NK-92 (cell line): ENCODE measurements around the gene LCNL1.
A peak's percentile ranks its signal among the peaks of the same experiment; 100 is the strongest.

ENCODE experiments used
- DNase-seq: peaks from one replicate; lab custom pipeline; 2025; ENCODE audit not compliant: unreplicated experiment; lab: John Stamatoyannopoulos, UW

The LCNL1 gene

GRCh38 chr9:136982232-136983051 is at the start of gene LCNL1:
Gene LCNL1 (plus strand): TSS chr9:136982993. CDS start chr9:136983587, 594 bp downstream.
- no peak for DNase-seq

GRCh38 chr9:136934277-136934676 is 48.5 kb upstream of the LCNL1 start:
- no peak for DNase-seq

- no peak for DNase-seq
Measured at GRCh38 chr9:136935651-136936050, 47.1 kb upstream of the LCNL1 start.

- no peak for DNase-seq
Measured at GRCh38 chr9:136936645-136937170, 46.1 kb upstream of the LCNL1 start.

- no peak for DNase-seq
Measured at GRCh38 chr9:136937186-136938001, 45.4 kb upstream of the LCNL1 start.

- no peak for DNase-seq
Measured at GRCh38 chr9:136939431-136939995, 43.3 kb upstream of the LCNL1 start.

- DNase-seq = no peak
Measured at GRCh38 chr9:136939996-136940525, 42.7 kb upstream of the LCNL1 start.

GRCh38 chr9:136940526-136941230 is 42.1 kb upstream of the LCNL1 start:
- DNase-seq = no peak

- DNase-seq = no peak
Measured at GRCh38 chr9:136941231-136942111, 41.3 kb upstream of the LCNL1 start.

- DNase-seq = no peak
Measured at GRCh38 chr9:136942112-136942880, 40.5 kb upstream of the LCNL1 start.

GRCh38 chr9:136942881-136943230 is 39.9 kb upstream of the LCNL1 start:
- no peak for DNase-seq

GRCh38 chr9:136943291-136944211 is 39.2 kb upstream of the LCNL1 start:
- DNase-seq = no peak

GRCh38 chr9:136944212-136944518 is 38.6 kb upstream of the LCNL1 start:
- no peak for DNase-seq

- peak; percentile 62 for DNase-seq
Measured at GRCh38 chr9:136944519-136945332, 38.1 kb upstream of the LCNL1 start, which contains the start of the genes C8G and FBXW5. Gene C8G (plus strand): TSS chr9:136945243. CDS start chr9:136945321, 78 bp downstream. Gene FBXW5 (minus strand): TSS chr9:136944738. CDS start chr9:136944083, 655 bp downstream.

- no peak for DNase-seq
Measured at GRCh38 chr9:136945333-136946227, 37.2 kb upstream of the LCNL1 start.
